K562 (cell line): ENCODE measurements around the gene GNAI3. TPM values are rescaled to one million over a fixed set of nuclear protein-coding genes. Genes with fewer than 3 reads are reported as not detected.
A peak's percentile ranks its signal among the peaks of the same experiment; 100 is the strongest.

ENCODE experiments used
- ARHGAP35 ChIP-seq: fragments of 450-650 bp; IDR thresholded peaks from 2 replicates; pipeline ENCODE4 v1.6.1; 2018; ENCODE audit not compliant: partially characterized antibody
- BCL6 ChIP-seq: fragments of 250-450 bp; sonication (Bioruptor Pico); IDR thresholded peaks from 2 replicates; pipeline ENCODE4 v1.4.0; 2020
- DDX20 ChIP-seq: fragments of 450-650 bp; IDR thresholded peaks from 2 replicates; pipeline ENCODE4 v1.6.1; 2016; ENCODE audit warnings: missing genetic modification characterization, low read depth, mild to moderate bottlenecking, missing compliant biosample characterization, moderate library complexity
- E2F3 ChIP-seq: fragments of 250-450 bp; sonication (Bioruptor Pico); IDR thresholded peaks from 2 replicates; pipeline ENCODE4 v1.4.0; 2020; ENCODE audit warnings: mild to moderate bottlenecking
- E2F5 ChIP-seq: sonication (generic); formaldehyde crosslinking; IDR thresholded peaks from 2 replicates; pipeline ENCODE4 v1.8.0; 2022; ENCODE audit warnings: mild to moderate bottlenecking, missing genetic modification reagents
- GATAD2B ChIP-seq: fragments of 450-650 bp; IDR thresholded peaks from 2 replicates; pipeline ENCODE4 v1.6.1; 2017; ENCODE audit warnings: mild to moderate bottlenecking, borderline replicate concordance
- HDAC3 ChIP-seq: fragments of 450-650 bp; IDR thresholded peaks from 2 replicates; pipeline ENCODE4 v1.6.1; 2018; ENCODE audit warnings: borderline replicate concordance, mild to moderate bottlenecking, moderate library complexity; ENCODE audit not compliant: partially characterized antibody
- KAT7 ChIP-seq: sonication (generic); formaldehyde crosslinking; IDR thresholded peaks from 2 replicates; pipeline ENCODE4 v1.8.0; 2022; ENCODE audit warnings: missing genetic modification reagents, mild to moderate bottlenecking, borderline replicate concordance
- L3MBTL2 ChIP-seq: fragments of 450-650 bp; IDR thresholded peaks from 2 replicates; pipeline ENCODE4 v1.6.1; 2016; ENCODE audit warnings: mild to moderate bottlenecking, moderate library complexity
- MITF ChIP-seq: IDR thresholded peaks from 2 replicates; pipeline ENCODE4 v1.6.1; 2014; ENCODE audit warnings: antibody characterized with exemption
- MTA2 ChIP-seq: fragments of 450-650 bp; IDR thresholded peaks from 2 replicates; pipeline ENCODE4 v1.6.1; 2016; ENCODE audit warnings: low read depth
- NELFE ChIP-seq: IDR thresholded peaks from 2 replicates; pipeline ENCODE4 v1.6.1; 2011; ENCODE audit warnings: mild to moderate bottlenecking; ENCODE audit not compliant: insufficient read depth, insufficient read length
- NFXL1 ChIP-seq: fragments of 450-650 bp; formaldehyde crosslinking; IDR thresholded peaks from 2 replicates; pipeline ENCODE4 v1.4.0; 2021; ENCODE audit warnings: mild to moderate bottlenecking
- NR4A1 ChIP-seq, 2 experiments: fragments of 250-450 bp in 1 of 2; fragments of 450-650 bp in 1 of 2; sonication (Bioruptor Pico) in 1 of 2; IDR thresholded peaks; 2 replicates each; pipeline versions ENCODE4 v1.4.0 to v1.6.1; 2016 to 2020; ENCODE audit warnings: mild to moderate bottlenecking in 2 of 2, missing compliant biosample characterization in 1 of 2, missing genetic modification characterization in 1 of 2, moderate library complexity in 1 of 2
- PHF21A ChIP-seq: fragments of 450-650 bp; IDR thresholded peaks from 2 replicates; pipeline ENCODE4 v1.6.1; 2017; ENCODE audit warnings: low read depth, borderline replicate concordance
- RBM39 ChIP-seq: fragments of 200-400 bp; formaldehyde crosslinking; optimal IDR thresholded peaks from 2 replicates; pipeline ENCODE3; 2018; ENCODE audit warnings: low read depth, low read length
- SIN3A ChIP-seq, 2 experiments: fragments of 150-350 bp in 1 of 2; IDR thresholded peaks; 2 replicates each; pipeline ENCODE4 v1.6.1; 2011 to 2016; ENCODE audit warnings: borderline replicate concordance in 2 of 2, low read depth in 2 of 2, low read length in 2 of 2, mild to moderate bottlenecking in 2 of 2, moderate library complexity in 2 of 2; ENCODE audit not compliant: control insufficient read depth in 1 of 2
- SMAD3 ChIP-seq: fragments of 450-650 bp; formaldehyde crosslinking; conservative IDR thresholded peaks from 2 replicates; pipeline ENCODE4 v1.4.0; 2020; ENCODE audit warnings: mild to moderate bottlenecking
- SP1 ChIP-seq: sonication (generic); formaldehyde crosslinking; IDR thresholded peaks from 2 replicates; pipeline ENCODE4 v1.8.1; 2022; ENCODE audit warnings: mild to moderate bottlenecking, missing genetic modification reagents
- SRF ChIP-seq, 2 experiments: fragments of 250-450, 450-650 bp in 1 of 2; sonication (Bioruptor Pico) in 1 of 2; sonication (generic) in 1 of 2; formaldehyde crosslinking; IDR thresholded peaks; 2 replicates each; pipeline versions ENCODE4 v1.5.0 to v1.5.1; 2020 to 2022; ENCODE audit warnings: mild to moderate bottlenecking in 1 of 2, missing genetic modification reagents in 1 of 2
- SRSF9 ChIP-seq: fragments of 200-400 bp; formaldehyde crosslinking; IDR thresholded peaks from 2 replicates; pipeline ENCODE4 v1.6.1; 2017; ENCODE audit warnings: low read depth, low read length, borderline replicate concordance
- THRAP3 ChIP-seq: fragments of 450-650 bp; IDR thresholded peaks from 2 replicates; pipeline ENCODE4 v1.6.1; 2016; ENCODE audit warnings: mild to moderate bottlenecking, inconsistent platforms, borderline replicate concordance
- YY1 ChIP-seq, 3 experiments: IDR thresholded peaks; 2 replicates each; pipeline ENCODE4 v1.6.1; 2011; ENCODE audit warnings: low read length in 2 of 3, mild to moderate bottlenecking in 2 of 3, moderate library complexity in 2 of 3, borderline replicate concordance in 1 of 3, control low read depth in 1 of 3, low read depth in 1 of 3; ENCODE audit not compliant: insufficient read depth in 3 of 3, insufficient replicate concordance in 2 of 3, control insufficient read depth in 1 of 3, insufficient read length in 1 of 3; ENCODE audit errors: extremely low read depth in 1 of 3
- ZFP30 ChIP-seq: fragments of 250-450 bp; sonication (Bioruptor Pico); IDR thresholded peaks from 2 replicates; pipeline ENCODE4 v1.8.0; 2022; ENCODE audit warnings: moderate library complexity, mild to moderate bottlenecking, inconsistent platforms, borderline replicate concordance
- ZNF655 ChIP-seq: fragments of 250-450 bp; sonication (Bioruptor Pico); IDR thresholded peaks from 2 replicates; pipeline ENCODE4 v1.5.0; 2021
- ZNF79 ChIP-seq: fragments of 250-450 bp; sonication (Bioruptor Pico); IDR thresholded peaks from 2 replicates; pipeline ENCODE4 v1.4.0; 2020; ENCODE audit warnings: low read depth, mild to moderate bottlenecking, moderate library complexity
- polyA plus RNA-seq, 8 experiments: library from polyadenylated mRNA; depleted of rRNA in 4 of 8; stranded (reverse) in 5 of 8; unstranded in 3 of 8; fragments of >200 nt; fragmentation: Nextera tagmentation in 2 of 8; fragmentation: Illumina TruSeq in 1 of 8; extraction: Ambion mirVana in 2 of 8; extraction: Trizol in 1 of 8; gene quantifications; 2 replicates each; pipeline versions ENCODE4 v1.2.1 to v1.2.3, GENCODE V29; 2011 to 2014; ENCODE audit warnings: inconsistent platforms in 1 of 8, missing spikeins in 1 of 8
- total RNA-seq, 7 experiments: library from RNA; depleted of rRNA in 6 of 7; stranded (reverse); fragments of >200 nt in 6 of 7; fragmentation: Illumina TruSeq in 2 of 7; extraction: Trizol in 2 of 7; gene quantifications; 2 replicates each; pipeline versions ENCODE4 v1.2.1 to v1.2.3, GENCODE V29; 2011 to 2021; ENCODE audit warnings: low replicate concordance in 1 of 7

The GNAI3 gene
- total and polyA plus RNA-seq, 9 of the 15 experiments (the other 6 are each of a cell fraction or from before 2014, with no cell fraction given) = 6.3 to 13.2 (median 8.9) TPM

- no peak for TF ChIP-seq THRAP3
- no peak for TF ChIP-seq NELFE
- TF ChIP-seq L3MBTL2 = no peak
- TF ChIP-seq SIN3A (IDR thresholded peaks at IDR 0.05; ENCODE audit: borderline replicate concordance in 2 of 2, control insufficient read depth in 1 of 2, low read depth in 2 of 2, low read length in 2 of 2) = no peak
- TF ChIP-seq KAT7 (CRISPR knock-in tag) = peak; percentile 53; the same call in 1 of the 2 replicates
- no peak for TF ChIP-seq SMAD3
- TF ChIP-seq SRSF9 = no peak
- no peak for TF ChIP-seq E2F5 (CRISPR knock-in tag)
- peak; percentile 49; the same call in 1 of the 2 replicates for TF ChIP-seq MITF
- no peak for TF ChIP-seq E2F3 (CRISPR knock-in tag)
- TF ChIP-seq NFXL1 (CRISPR knock-in tag) = no peak
- no peak for TF ChIP-seq PHF21A
- no peak for TF ChIP-seq ARHGAP35
- no peak for TF ChIP-seq HDAC3
- peak; percentile 33; the same call in 1 of the 2 replicates for TF ChIP-seq SP1
- no peak for TF ChIP-seq BCL6 (CRISPR knock-in tag)
- no peak for TF ChIP-seq MTA2
- no peak for TF ChIP-seq ZNF655 (CRISPR knock-in tag)
- TF ChIP-seq RBM39 = peak; percentile 44
- TF ChIP-seq NR4A1 (CRISPR knock-in tag; IDR thresholded peaks at IDR 0.05) = no peak; the same call in 1 of the 2 replicates
- TF ChIP-seq NR4A1 (tag; IDR thresholded peaks at IDR 0.05) = no peak
- TF ChIP-seq SRF (CRISPR knock-in tag; IDR thresholded peaks at IDR 0.05) = no peak
- TF ChIP-seq ZNF79 (CRISPR knock-in tag) = no peak
- TF ChIP-seq DDX20 (tag) = no peak
- TF ChIP-seq GATAD2B = no peak
- TF ChIP-seq ZFP30 = no peak
- TF ChIP-seq YY1 (IDR thresholded peaks at IDR 0.05; ENCODE audit: borderline replicate concordance in 1 of 3, control insufficient read depth in 1 of 3, extremely low read depth in 1 of 3, insufficient read depth in 3 of 3, insufficient read length in 1 of 3, insufficient replicate concordance in 2 of 3, low read depth in 1 of 3, low read length in 2 of 3) = peak in 1 of 3 experiments; percentile 46
These were observed 92.0 kb downstream of the GNAI3 start (continued) for GRCh38 chr1:109640285-109640865.
